Mononuclear cell (primary cell): ENCODE results near the gene OPN1SW. TPM values are rescaled to one million over a fixed set of nuclear protein-coding genes. Genes with fewer than 3 reads are reported as not detected.

Source experiments
- H3K27me3 ChIP-seq: 2 replicates; pipeline ENCODE4 v1.6.0; 2011; ENCODE audit warnings: low read length, control low read depth; ENCODE audit not compliant: insufficient read depth
- H3K4me1 ChIP-seq: 2 replicates; pipeline ENCODE4 v1.5.1; 2011; ENCODE audit warnings: mild to moderate bottlenecking, low read length, control low read depth; ENCODE audit not compliant: insufficient read depth
- H3K4me3 ChIP-seq: 2 replicates; pipeline ENCODE4 v1.5.1; 2011; ENCODE audit warnings: mild to moderate bottlenecking, low read length, moderate library complexity
- H3K9me3 ChIP-seq: 2 replicates; pipeline ENCODE4 v1.5.1; 2011; ENCODE audit warnings: low read depth, mild to moderate bottlenecking, control low read depth, low read length
- total RNA-seq: library from RNA; depleted of rRNA; stranded (reverse); fragments of >200 nt; gene quantifications from one replicate; pipeline ENCODE4 v1.2.3, GENCODE V29; 2012

OPN1SW gene, protein sequence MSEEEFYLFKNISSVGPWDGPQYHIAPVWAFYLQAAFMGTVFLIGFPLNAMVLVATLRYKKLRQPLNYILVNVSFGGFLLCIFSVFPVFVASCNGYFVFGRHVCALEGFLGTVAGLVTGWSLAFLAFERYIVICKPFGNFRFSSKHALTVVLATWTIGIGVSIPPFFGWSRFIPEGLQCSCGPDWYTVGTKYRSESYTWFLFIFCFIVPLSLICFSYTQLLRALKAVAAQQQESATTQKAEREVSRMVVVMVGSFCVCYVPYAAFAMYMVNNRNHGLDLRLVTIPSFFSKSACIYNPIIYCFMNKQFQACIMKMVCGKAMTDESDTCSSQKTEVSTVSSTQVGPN
- total RNA-seq: not detected

DNA sequence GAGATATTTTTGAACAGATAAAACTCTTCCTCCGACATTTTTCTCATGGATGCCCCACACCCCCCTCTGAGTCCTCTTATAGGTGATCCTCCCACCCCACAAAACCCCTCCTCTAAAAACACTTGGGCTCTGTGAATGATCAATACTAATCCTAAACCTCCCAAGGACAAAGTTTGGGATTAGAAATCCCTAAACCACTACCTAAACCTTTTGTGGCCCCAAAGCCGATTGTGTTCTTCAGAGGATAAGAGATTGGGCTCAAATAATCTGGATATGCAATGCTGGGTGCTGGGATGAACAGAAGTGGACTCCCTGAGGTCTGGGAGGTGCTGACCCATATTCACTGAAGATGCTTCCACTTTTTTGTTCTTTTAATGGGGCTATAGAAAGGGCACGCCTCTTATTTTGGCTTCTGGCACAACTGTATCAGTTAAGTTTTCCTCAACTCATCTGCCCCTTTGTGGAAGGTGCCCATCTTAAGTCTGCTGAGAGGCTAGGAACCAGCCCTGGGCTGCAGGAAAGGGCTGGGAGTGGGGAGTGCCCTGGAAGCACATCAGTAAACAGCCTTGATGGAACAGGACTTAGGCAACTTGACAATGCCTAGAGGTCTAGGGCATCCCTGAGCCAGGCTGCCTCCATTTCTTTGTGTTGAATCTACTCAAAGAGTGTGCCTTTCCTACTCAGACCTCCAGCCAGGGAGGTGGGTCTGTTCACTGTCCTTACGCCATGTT, at the start of gene OPN1SW:
TSS of gene OPN1SW (minus strand) at position 51 of the 731 bp plus-strand sequence. CDS start at position 38, 13 bp downstream.
- peaks cover 5% of the 10 kb centered on the region for H3K9me3 ChIP-seq
- no peak within 1 kb of the TSS for H3K4me3 ChIP-seq
- no peaks in the 10 kb centered on the region for H3K27me3 ChIP-seq
- H3K4me1 ChIP-seq: no peaks in the 10 kb centered on the region

DNA sequence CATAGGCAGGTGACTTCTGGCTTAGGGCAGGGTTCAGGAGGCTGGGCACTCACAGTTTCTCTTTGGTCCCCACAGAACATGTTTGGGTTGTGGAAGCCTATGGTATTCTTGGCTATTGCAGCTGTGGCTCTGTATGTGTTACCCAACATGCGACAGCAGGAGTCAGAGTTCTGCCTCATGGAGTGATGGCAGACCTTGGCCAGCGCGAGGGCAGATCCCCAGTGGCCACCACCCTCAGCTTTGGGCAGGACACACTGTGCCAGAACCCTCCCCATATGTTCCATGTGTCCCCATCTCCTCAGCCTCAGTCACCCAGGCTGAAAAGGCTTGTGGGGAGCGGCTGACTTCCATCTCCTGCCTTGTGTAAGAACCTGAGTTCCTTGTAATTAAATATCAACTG, 46.1 kb upstream of the OPN1SW start:
- Histone ChIP-seq H3K9me3 (no peaks in the 10 kb centered on the region), H3K4me1 (no peaks in the 10 kb centered on the region), H3K27me3 (no peaks in the 10 kb centered on the region), H3K4me3 (no peak overlapping the region)

DNA sequence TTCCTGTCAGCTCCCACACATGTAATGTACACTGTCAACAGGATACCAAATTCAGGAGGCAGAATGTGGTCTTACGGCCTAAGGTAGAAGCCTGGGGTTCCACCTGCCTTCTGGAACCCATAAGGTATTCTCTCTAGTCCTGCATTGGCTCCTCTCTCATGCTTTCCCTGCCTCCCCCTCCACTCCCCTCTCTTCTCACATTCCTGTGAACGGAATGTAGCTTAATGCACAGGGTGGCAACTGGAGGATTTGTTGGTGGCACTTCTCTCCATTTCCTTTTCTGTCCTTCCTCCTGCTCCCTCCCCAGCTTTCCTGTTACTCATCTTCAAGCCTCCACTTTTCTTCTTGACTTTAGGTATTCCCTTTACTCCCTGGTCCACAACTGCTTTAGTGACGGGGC, 43.1 kb upstream of the OPN1SW start:
- Histone ChIP-seq H3K27me3 (no peaks in the 10 kb centered on the region), H3K9me3 (no peaks in the 10 kb centered on the region), H3K4me3 (no peak overlapping the region), H3K4me1 (no peaks in the 10 kb centered on the region)

DNA sequence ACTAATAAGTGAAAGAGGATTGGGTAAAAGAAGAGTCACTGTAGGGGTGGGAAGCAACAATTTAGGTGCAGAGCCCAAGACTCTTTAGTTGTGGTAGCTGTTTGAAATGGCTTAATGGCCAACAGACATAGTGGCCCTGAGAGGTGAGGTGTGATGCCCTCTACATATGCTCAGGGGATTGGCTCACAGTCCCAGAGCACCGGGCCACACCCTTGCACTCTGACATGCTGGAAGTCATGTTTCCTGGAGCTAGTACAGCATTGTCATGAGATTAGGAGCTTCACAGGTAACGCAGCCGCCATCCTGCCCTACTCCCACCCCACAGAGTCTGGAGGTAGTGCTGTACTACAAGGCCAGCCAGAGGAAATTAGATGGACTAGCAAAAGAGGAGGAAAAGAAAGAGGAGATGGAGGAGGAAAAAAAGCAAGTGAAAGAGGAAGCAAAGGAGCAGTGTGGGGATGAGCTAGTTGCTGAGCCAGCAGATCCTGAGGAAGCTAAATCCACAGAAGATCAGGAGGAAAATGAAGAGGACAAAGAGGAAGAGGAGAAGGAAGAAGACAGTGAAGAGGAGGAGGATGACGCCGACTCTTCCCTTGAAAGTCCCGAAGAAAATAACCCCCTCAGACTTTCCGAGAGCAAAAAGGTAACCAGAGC, 39.8 kb upstream of the OPN1SW start:
- H3K4me1 ChIP-seq: peaks cover 13% of the 10 kb centered on the region
- no peaks in the 10 kb centered on the region for H3K27me3 ChIP-seq
- no peaks in the 10 kb centered on the region for H3K9me3 ChIP-seq
- H3K4me3 ChIP-seq: no peak overlapping the region

DNA sequence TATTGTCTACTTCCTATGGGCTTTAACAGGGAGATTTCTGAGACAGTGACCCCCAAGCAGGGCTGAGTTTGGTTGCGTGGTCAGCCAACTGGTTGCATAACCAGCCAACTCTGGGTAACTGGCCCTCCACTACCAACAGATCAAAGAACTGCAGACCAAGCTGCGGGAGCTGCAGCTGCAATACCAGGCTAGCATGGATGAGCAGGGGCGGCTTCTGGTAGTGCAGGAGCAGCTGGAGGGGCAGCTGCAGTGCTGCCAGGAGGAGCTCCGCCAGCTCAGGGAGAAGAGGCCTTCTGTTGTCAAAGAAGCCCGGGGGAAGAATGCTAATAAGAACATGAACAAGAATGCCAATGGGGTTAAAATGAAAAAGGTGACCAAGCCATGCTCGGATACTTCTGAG, 38.9 kb upstream of the OPN1SW start:
- Histone ChIP-seq H3K4me1 (peaks cover 13% of the 10 kb centered on the region), H3K27me3 (no peaks in the 10 kb centered on the region), H3K4me3 (no peak overlapping the region), H3K9me3 (no peaks in the 10 kb centered on the region)

DNA sequence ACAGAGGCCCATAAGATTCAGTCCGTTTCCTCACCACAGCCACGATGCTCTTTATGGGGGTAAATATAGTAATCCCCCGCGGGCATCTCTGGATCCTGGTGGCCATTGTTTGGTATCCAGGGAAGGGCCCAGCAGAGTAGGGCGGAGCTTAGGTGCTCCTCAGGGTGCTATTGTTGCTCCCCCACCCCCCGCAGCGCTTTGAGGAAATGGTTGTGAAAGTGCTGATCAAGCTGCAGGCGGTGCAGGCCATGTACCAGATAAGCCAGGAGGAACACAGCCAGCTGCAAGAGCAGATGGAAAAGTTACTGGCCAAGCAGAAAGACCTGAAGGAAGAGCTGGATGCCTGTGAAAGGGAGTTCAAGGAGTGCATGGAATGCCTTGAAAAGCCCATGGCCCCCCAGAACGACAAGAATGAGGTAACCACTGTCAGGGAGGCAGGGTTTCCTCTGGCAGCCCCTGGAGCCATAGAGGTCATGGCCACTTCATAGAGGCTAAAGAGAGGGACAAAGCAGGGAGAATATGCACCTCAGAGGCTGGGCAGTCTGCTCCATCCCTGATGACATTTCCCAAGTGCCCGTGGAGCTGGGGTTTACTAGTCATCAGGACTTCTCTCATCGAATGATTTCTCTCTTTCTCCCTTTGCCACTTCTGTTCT, 37.0 kb upstream of the OPN1SW start:
- H3K27me3 ChIP-seq: no peaks in the 10 kb centered on the region
- no peak overlapping the region for H3K4me3 ChIP-seq
- peaks cover 13% of the 10 kb centered on the region for H3K4me1 ChIP-seq
- no peaks in the 10 kb centered on the region for H3K9me3 ChIP-seq

DNA sequence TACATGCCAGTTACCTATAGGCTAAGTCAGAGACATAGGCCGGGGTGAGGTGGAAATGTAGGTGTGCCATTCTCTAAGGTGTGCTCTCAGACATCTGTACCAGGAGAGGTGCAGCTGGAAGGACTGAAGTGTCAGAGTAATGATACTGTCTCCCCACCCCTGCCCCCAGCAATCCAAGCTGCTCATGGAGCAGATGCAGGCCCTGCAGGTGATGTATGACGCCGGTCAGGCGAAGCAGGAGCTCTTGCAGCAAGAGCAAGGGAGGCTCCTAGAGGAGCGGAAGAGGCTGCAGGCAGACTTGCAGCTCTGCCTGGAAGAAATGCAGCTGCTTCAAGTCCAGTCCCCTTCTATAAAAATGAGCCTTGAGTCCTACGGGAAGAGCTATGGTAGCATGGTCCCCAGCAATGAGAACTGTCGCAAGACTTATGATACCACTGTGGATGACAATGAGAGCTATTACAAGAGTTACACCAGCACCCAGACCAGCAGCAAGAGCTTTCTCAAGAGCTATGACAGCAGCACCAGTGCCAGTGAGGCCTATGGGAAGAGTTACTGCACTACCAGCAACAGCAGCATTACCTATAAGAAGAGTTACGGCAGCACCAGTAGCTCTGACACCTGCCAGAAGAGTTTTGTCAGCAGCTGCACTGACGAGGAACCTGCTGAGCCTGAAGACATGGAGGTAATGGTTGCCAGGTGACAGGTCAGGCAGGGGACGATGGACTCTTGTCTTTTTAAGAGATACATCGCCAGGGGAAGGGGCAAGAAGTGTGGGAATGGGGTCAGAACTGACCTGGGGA, 36.2 kb upstream of the OPN1SW start:
- Histone ChIP-seq H3K27me3 (no peaks in the 10 kb centered on the region), H3K4me3 (no peak overlapping the region), H3K9me3 (no peaks in the 10 kb centered on the region), H3K4me1 (peaks cover 13% of the 10 kb centered on the region)

DNA sequence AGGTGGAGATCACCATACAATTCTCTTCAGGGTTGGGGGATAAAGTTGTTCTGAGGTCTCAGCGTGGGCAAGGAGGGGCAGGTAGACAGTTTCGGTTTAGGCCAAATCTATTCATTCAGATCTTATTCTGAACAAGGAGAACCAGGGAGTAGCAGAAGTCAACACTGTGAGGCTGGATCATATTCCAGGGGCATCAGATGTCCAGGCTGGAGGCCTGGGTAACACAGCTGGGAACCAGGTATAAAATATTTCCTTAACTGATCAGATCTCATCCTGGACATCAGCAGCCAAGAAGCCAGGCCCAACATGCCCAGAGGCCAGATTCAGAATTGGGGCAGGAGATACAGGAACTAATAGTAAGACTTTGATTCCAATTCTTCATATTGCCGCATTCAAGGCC, 35.4 kb upstream of the OPN1SW start:
- Histone ChIP-seq H3K4me3 (no peak overlapping the region), H3K9me3 (no peaks in the 10 kb centered on the region), H3K27me3 (no peaks in the 10 kb centered on the region), H3K4me1 (peaks cover 13% of the 10 kb centered on the region)

DNA sequence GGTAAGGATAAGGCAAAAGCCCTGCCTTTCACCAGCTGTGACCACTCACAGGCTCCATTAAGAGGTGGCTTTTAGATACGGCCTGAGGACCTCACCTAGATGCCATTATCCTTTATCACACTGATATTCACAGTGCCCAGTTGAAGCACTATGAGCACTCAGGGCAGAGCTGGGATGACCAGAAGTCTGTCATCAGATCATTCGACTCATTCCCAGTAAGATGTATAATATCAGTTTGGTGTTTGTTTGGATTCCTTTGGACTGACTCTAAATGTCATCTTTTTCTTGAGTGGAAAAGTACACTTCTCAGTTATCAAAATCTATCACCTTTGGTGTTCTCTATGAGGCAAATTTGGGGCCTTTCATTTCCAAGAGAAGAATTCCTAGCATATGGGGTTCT, 34.9 kb upstream of the OPN1SW start:
- H3K27me3 ChIP-seq: no peaks in the 10 kb centered on the region
- peaks cover 13% of the 10 kb centered on the region for H3K4me1 ChIP-seq
- H3K9me3 ChIP-seq: no peaks in the 10 kb centered on the region
- no peak overlapping the region for H3K4me3 ChIP-seq

DNA sequence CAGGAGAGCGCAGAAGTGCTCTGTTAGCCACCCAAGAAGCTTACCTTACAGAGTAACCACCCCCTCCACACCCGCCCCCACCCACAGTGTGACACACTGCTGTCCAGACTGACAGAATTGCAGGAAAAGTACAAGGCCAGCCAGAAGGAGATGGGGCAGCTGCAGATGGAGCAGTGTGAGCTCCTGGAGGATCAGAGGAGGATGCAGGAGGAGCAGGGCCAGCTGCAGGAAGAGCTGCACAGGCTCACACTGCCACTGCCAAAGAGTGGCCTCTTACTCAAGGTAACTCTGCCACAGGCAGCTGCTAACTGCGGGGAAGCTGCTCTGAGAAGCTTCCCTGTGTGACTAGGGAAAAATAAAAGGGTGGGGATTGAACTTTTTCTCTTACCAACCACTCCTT, 33.8 kb upstream of the OPN1SW start:
- no peaks in the 10 kb centered on the region for H3K27me3 ChIP-seq
- H3K4me3 ChIP-seq: no peak overlapping the region
- H3K4me1 ChIP-seq: peaks cover 13% of the 10 kb centered on the region
- H3K9me3 ChIP-seq: no peaks in the 10 kb centered on the region

DNA sequence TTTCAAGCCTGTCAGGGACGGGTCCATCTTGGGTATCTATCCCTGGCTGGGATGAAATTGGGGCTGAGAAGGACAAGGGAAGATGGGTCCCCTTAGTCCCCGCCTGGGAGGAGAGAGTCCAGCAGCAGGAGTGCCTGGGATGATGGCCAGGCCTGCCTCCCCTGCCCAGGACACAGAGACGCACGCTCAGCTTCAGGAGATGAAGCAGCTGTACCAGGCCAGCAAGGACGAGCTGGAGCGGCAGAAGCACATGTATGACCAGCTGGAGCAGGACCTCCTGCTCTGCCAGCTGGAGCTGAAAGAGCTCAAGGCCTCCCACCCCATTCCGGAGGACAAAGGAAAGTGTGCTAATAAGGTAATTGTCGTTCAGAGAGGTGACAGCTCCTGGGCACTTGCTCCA, 31.6 kb upstream of the OPN1SW start:
- H3K27me3 ChIP-seq: no peaks in the 10 kb centered on the region
- H3K9me3 ChIP-seq: no peaks in the 10 kb centered on the region
- H3K4me3 ChIP-seq: no peak overlapping the region
- peaks cover 2% of the 10 kb centered on the region for H3K4me1 ChIP-seq

DNA sequence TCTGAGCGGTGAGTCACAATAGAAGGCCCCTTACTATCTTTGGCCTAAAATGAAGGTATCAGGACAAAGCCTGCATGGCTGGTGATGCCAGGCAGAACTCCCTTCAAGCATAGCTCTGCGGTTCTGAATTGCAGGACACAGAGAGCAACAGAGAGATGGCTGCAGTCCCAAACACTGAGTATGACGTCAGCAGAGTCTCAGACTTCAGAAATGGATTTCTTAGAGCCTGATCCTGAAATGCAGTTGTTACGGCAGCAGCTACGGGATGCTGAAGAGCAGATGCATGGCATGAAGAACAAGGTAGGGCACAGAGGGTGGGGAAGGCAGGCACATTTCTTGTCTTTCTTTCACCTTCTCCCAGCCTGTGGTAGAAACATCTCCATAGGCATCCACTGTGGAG, 29.6 kb upstream of the OPN1SW start:
- no peak overlapping the region for H3K4me3 ChIP-seq
- no peaks in the 10 kb centered on the region for H3K27me3 ChIP-seq
- no peaks in the 10 kb centered on the region for H3K4me1 ChIP-seq
- no peaks in the 10 kb centered on the region for H3K9me3 ChIP-seq

DNA sequence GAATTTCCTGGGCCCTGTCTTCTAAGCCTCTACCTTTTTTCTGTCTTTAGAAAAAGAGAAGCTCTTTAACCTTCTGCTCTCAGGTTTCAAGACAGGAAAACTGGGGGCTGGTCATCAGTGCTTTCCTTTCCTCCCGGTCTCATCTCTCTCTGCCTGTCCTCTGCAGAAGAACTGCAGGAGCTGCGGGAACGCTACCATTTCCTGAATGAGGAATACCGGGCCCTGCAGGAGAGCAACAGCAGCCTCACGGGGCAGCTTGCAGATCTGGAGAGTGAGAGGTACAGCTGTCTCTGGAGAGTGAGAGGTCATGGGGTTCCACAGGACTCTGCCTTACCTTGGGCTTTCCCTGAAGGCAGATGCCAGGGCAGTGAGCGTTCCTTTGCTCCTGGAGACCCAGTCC, 28.9 kb upstream of the OPN1SW start:
- no peaks in the 10 kb centered on the region for H3K4me1 ChIP-seq
- no peaks in the 10 kb centered on the region for H3K9me3 ChIP-seq
- H3K4me3 ChIP-seq: no peak overlapping the region
- no peaks in the 10 kb centered on the region for H3K27me3 ChIP-seq

DNA sequence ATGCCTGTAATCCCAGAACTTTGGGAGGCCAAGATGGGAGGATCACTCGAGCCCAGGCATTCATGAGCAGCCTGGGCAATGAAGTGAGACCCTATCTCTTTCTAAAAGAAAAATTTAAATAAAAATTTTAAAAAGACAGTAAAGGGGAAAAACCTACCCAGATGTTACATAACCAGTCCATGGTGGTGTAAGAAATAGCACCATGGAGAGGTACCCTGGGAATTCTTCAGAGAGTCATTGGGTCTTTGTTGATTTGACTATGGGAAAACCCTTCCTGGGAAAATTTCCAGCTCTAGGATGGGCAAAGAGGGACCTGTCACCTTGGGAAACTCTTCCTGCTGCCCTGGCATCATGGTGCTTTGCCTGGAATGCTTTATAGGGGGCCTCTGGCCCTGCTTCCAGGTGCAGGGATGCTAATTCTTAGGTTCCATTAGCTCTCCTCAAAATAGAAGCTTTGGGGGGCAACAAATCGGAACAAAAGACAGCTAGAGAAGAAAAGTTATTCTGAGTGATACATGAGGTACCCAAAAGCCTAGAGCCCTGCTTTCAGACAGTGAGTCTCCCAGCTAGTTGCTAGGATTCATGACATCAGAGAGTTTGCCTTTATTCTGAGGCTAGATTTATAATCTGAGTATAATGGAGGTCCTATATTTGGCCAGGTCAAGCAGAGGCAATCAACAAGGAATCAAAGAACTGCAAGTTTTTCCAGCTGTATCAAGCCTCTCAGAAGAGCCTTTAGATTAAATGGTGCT, 26.2 kb upstream of the OPN1SW start:
- no peak overlapping the region for H3K4me3 ChIP-seq

More for the DNA sequence above, 26.2 kb upstream of the OPN1SW start:
- H3K4me1 ChIP-seq: no peaks in the 10 kb centered on the region
- no peaks in the 10 kb centered on the region for H3K27me3 ChIP-seq
- no peaks in the 10 kb centered on the region for H3K9me3 ChIP-seq
